ENCODE data around the gene KRT25. TPM values are rescaled to one million over a fixed set of nuclear protein-coding genes. Genes with fewer than 3 reads are reported as not detected.

The KRT25 gene
- total and polyA plus RNA-seq, 2 of the 13 experiments (the other 11 are each of a cell fraction or from before 2014, with no cell fraction given) = not detected

DNA sequence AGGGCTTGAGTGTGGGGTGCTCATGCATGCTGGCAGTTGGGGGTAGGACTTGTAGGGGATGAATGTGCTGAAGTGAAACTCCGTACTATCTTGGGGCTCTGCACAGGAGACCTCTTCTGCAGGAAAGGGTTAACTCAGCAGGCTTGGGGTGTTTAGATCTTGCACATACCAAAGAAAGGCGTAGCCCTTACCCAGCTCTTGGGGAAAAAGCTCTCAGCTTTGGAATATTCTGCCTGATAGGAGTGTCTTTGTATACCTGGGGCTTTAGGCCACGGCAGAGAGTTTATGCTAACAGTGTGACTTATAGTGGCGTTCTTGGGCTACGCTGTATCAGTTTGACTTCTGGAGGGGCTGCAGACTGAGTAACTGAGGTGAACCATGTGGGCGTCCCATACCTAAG is 21.1 kb downstream of the KRT25 start (continued):
- TF ChIP-seq, protein P1, sequence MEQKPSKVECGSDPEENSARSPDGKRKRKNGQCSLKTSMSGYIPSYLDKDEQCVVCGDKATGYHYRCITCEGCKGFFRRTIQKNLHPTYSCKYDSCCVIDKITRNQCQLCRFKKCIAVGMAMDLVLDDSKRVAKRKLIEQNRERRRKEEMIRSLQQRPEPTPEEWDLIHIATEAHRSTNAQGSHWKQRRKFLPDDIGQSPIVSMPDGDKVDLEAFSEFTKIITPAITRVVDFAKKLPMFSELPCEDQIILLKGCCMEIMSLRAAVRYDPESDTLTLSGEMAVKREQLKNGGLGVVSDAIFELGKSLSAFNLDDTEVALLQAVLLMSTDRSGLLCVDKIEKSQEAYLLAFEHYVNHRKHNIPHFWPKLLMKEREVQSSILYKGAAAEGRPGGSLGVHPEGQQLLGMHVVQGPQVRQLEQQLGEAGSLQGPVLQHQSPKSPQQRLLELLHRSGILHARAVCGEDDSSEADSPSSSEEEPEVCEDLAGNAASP (CRISPR knock-in tag; IDR thresholded peaks at IDR 0.05; ENCODE audit: borderline replicate concordance) = no peak
- no peak for TF ChIP-seq ZNF768 (CRISPR knock-in tag; IDR thresholded peaks at IDR 0.05)

DNA sequence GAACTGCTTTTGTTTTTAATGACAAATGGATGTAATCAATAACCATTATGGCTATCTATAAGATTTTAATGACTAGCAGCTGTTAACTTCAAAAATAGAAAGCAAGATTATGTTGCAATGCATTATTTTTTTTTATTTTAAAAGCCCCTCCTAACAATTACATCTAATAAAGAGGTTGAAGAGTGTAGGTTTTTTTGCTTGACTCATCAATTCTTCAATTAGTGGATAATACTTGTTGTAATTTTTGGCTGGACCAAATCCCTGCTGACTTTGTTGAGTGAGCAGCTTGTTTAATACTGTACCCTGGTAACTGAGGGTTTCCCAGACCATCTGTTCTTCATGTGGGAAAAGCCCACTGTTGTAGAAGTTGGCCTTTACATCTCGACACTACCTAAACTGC is 24.2 kb downstream of the KRT25 start:
- CTCF ChIA-PET (ENCODE audit: low intra/inter-chr PET ratio, low total read pairs) = no interaction called here
- no peak for TF ChIP-seq TOE1 (CRISPR knock-in tag; IDR thresholded peaks at IDR 0.05)
- TF ChIP-seq MAFK (conservative IDR thresholded peaks at IDR 0.05 in 1 of 2, IDR thresholded peaks at IDR 0.05 in 1 of 2; ENCODE audit: low read length in 2 of 2) = peak; percentile 81 to 89
- TF ChIP-seq, protein P2, sequence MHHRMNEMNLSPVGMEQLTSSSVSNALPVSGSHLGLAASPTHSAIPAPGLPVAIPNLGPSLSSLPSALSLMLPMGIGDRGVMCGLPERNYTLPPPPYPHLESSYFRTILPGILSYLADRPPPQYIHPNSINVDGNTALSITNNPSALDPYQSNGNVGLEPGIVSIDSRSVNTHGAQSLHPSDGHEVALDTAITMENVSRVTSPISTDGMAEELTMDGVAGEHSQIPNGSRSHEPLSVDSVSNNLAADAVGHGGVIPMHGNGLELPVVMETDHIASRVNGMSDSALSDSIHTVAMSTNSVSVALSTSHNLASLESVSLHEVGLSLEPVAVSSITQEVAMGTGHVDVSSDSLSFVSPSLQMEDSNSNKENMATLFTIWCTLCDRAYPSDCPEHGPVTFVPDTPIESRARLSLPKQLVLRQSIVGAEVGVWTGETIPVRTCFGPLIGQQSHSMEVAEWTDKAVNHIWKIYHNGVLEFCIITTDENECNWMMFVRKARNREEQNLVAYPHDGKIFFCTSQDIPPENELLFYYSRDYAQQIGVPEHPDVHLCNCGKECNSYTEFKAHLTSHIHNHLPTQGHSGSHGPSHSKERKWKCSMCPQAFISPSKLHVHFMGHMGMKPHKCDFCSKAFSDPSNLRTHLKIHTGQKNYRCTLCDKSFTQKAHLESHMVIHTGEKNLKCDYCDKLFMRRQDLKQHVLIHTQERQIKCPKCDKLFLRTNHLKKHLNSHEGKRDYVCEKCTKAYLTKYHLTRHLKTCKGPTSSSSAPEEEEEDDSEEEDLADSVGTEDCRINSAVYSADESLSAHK (CRISPR knock-in tag; IDR thresholded peaks at IDR 0.05; ENCODE audit: borderline replicate concordance) = no peak
- TF ChIP-seq MAFF (IDR thresholded peaks at IDR 0.05; ENCODE audit: low read depth, low read length) = peak; percentile 76
- no peak for TF ChIP-seq CHD2 (IDR thresholded peaks at IDR 0.05; ENCODE audit: low read depth, low read length)
- no peak for TF ChIP-seq ZNF761 (CRISPR knock-in tag; conservative IDR thresholded peaks at IDR 0.05)
- TF ChIP-seq MXI1 (IDR thresholded peaks at IDR 0.05; ENCODE audit: borderline replicate concordance, low read depth, low read length) = no peak
- TF ChIP-seq ZNF703 (CRISPR knock-in tag; IDR thresholded peaks at IDR 0.05; ENCODE audit: borderline replicate concordance) = no peak
- no peak for TF ChIP-seq PTBP1 (IDR thresholded peaks at IDR 0.05; ENCODE audit: low read depth, low read length, poor library complexity, severe bottlenecking)
- Histone ChIP-seq H3K9ac (ENCODE audit: insufficient read depth, low read depth, low read length) (no peak overlapping the region), H3K27me3 (ENCODE audit: control insufficient read depth in 1 of 2, insufficient read depth in 2 of 2, low read length in 2 of 2) (no peaks in the 10 kb centered on the region), H3K9me3 (ENCODE audit: low read length) (no peaks in the 10 kb centered on the region), H3K4me1 (ENCODE audit: insufficient read depth, low read length) (no peaks in the 10 kb centered on the region), H3K4me2 (ENCODE audit: low read depth, low read length) (no peak overlapping the region), H3K4me3 (replicated peaks in 1 of 3; ENCODE audit: insufficient read depth in 1 of 3, low read depth in 2 of 3, low read length in 3 of 3) (no peak overlapping the region), H3K79me2 (ENCODE audit: insufficient read depth, low read length) (no peaks in the 10 kb centered on the region), H2AFZ (ENCODE audit: low read length) (no peak overlapping the region), H4K20me1 (ENCODE audit: insufficient read depth, low read length) (no peaks in the 10 kb centered on the region), H3K27ac (ENCODE audit: extremely low read length, insufficient read depth, low read length) (no peak overlapping the region), H3K36me3 (replicated peaks in 1 of 2; ENCODE audit: control insufficient read depth in 1 of 2, insufficient read depth in 2 of 2, low read length in 2 of 2) (no peaks in the 10 kb centered on the region)
- ATAC-seq (no peak), DNase-seq (ENCODE audit: low spot score) (no peak), FAIRE-seq (no peak)
- POLR2A ChIA-PET = no interaction called here
- intact Hi-C loops (cut with micrococcal nuclease; ENCODE audit: unreplicated experiment) (no loop called here), in situ Hi-C loops (cut with HindIII; ENCODE audit: extremely low pct_ligation_motif_present, low pct_unique_long_range_greater_than_20kb) (no loop called here)
- no TSS peak for BruUV-seq (replicated peaks)
- 0% methylated on average over 1 of the region's 1 CpG for WGBS (ENCODE audit: low lambda C conversion rate)

Data from HepG2 (cell line).